Neural cell (in vitro differentiated cells): ENCODE measurements around the gene STAP2. TPM values are rescaled to one million over a fixed set of nuclear protein-coding genes. Genes with fewer than 3 reads are reported as not detected.

Experiments
- H2AFZ ChIP-seq: fragments of 200-600, 300-800 bp; sonication (generic), shearing (Covaris generic); 2 replicates; pipeline ENCODE4 v1.6.0; 2014; ENCODE audit warnings: low read depth, mild to moderate bottlenecking, antibody characterized with exemption, low read length, moderate library complexity
- H3F3A ChIP-seq: fragments of 200-600 bp; shearing (Covaris generic); 2 replicates; pipeline ENCODE4 v1.6.1; 2016; ENCODE audit warnings: mild to moderate bottlenecking, moderate library complexity, mixed read lengths, antibody characterized with exemption, low read length; ENCODE audit not compliant: insufficient read depth, poor library complexity, severe bottlenecking
- H3K27ac ChIP-seq: fragments of 200-600, 300-800 bp; sonication (generic), shearing (Covaris generic); 2 replicates; pipeline ENCODE4 v1.5.1; 2014; ENCODE audit warnings: mild to moderate bottlenecking, low read length, moderate library complexity
- H3K27me3 ChIP-seq: fragments of 300-800, 200-600 bp; sonication (generic), shearing (Covaris generic); 2 replicates; pipeline ENCODE4 v1.6.0; 2014; ENCODE audit warnings: mild to moderate bottlenecking, low read depth, low read length, moderate library complexity; ENCODE audit not compliant: insufficient read depth
- H3K36me3 ChIP-seq: fragments of 300-800, 200-600 bp; sonication (generic), shearing (Covaris generic); 2 replicates; pipeline ENCODE4 v1.5.1; 2014; ENCODE audit warnings: mild to moderate bottlenecking, antibody characterized with exemption, low read length, moderate library complexity; ENCODE audit not compliant: insufficient read depth
- H3K4me2 ChIP-seq: fragments of 300-800, 200-600 bp; sonication (generic), shearing (Covaris generic); 2 replicates; pipeline ENCODE4 v1.6.0; 2014; ENCODE audit warnings: mild to moderate bottlenecking, low read length
- H3K4me3 ChIP-seq: fragments of 300-800, 200-600 bp; sonication (generic), shearing (Covaris generic); 2 replicates; pipeline ENCODE4 v1.5.1; 2014; ENCODE audit warnings: mild to moderate bottlenecking, low read length, moderate library complexity
- H3K79me2 ChIP-seq: fragments of 200-600 bp; shearing (Covaris generic); replicated peaks from 2 replicates; pipeline ENCODE4 v1.6.0; 2014; ENCODE audit warnings: mild to moderate bottlenecking, low read length, moderate library complexity; ENCODE audit not compliant: insufficient read depth
- H3K9ac ChIP-seq: fragments of 300-800, 200-600 bp; sonication (generic), shearing (Covaris generic); 2 replicates; pipeline ENCODE4 v1.6.1; 2016; ENCODE audit warnings: mild to moderate bottlenecking, low read length, mixed read lengths
- H3K9me2 ChIP-seq: fragments of 200-600 bp; shearing (Covaris generic); 2 replicates; pipeline ENCODE4 v1.6.1; 2016; ENCODE audit warnings: mild to moderate bottlenecking, low read length, mixed read lengths; ENCODE audit not compliant: insufficient read depth
- H3K9me3 ChIP-seq: fragments of 200-600, 300-800 bp; sonication (generic), shearing (Covaris generic); 2 replicates; pipeline ENCODE4 v1.6.1; 2016; ENCODE audit warnings: mild to moderate bottlenecking, mixed run types, low read length, moderate library complexity, mixed read lengths
- H4K20me1 ChIP-seq: fragments of 200-600 bp; shearing (Covaris generic); 2 replicates; pipeline ENCODE4 v1.6.1; 2016; ENCODE audit warnings: mild to moderate bottlenecking, mixed run types; ENCODE audit not compliant: insufficient read depth
- CTCF ChIP-seq: fragments of 450-650 bp; IDR thresholded peaks from 2 replicates; pipeline ENCODE4 v1.5.1; 2014; ENCODE audit warnings: antibody characterized with exemption, mild to moderate bottlenecking, moderate library complexity; ENCODE audit not compliant: poor library complexity, severe bottlenecking
- EP300 ChIP-seq: fragments of 450-650 bp; conservative IDR thresholded peaks from 2 replicates; pipeline ENCODE4 v1.6.1; 2014; ENCODE audit warnings: antibody characterized with exemption, mild to moderate bottlenecking, moderate library complexity; ENCODE audit not compliant: poor library complexity, severe bottlenecking
- EZH2 ChIP-seq: fragments of 200-600, 300-800 bp; shearing (Covaris generic), sonication (generic); IDR thresholded peaks from 2 replicates; pipeline ENCODE4 v1.6.1; 2014; ENCODE audit warnings: antibody characterized with exemption, low read length, borderline replicate concordance, mild to moderate bottlenecking; ENCODE audit not compliant: insufficient read depth, poor library complexity, severe bottlenecking
- MXI1 ChIP-seq: fragments of 450-650 bp; conservative IDR thresholded peaks from 2 replicates; pipeline ENCODE4 v1.6.1; 2014; ENCODE audit warnings: antibody characterized with exemption, mild to moderate bottlenecking; ENCODE audit not compliant: poor library complexity, severe bottlenecking
- POLR2AphosphoS5 ChIP-seq: IDR thresholded peaks from 2 replicates; pipeline ENCODE4 v1.6.1; 2012
- RAD21 ChIP-seq: fragments of 450-650 bp; conservative IDR thresholded peaks from 2 replicates; pipeline ENCODE4 v1.6.1; 2014; ENCODE audit warnings: antibody characterized with exemption, mild to moderate bottlenecking, moderate library complexity
- SMC3 ChIP-seq: fragments of 450-650 bp; conservative IDR thresholded peaks from 2 replicates; pipeline ENCODE4 v1.6.1; 2014; ENCODE audit warnings: antibody characterized with exemption, mild to moderate bottlenecking, moderate library complexity; ENCODE audit not compliant: poor library complexity
- TAF1 ChIP-seq: IDR thresholded peaks from 2 replicates; pipeline ENCODE4 v1.6.1; 2012; ENCODE audit warnings: low read depth
- polyA plus RNA-seq: library from polyadenylated mRNA; depleted of rRNA; stranded (reverse); fragments of >200 nt; gene quantifications from 2 replicates; pipeline ENCODE4 v1.2.3, GENCODE V29; 2014
- TF ChIP-seq, protein P1 (sequence below): IDR thresholded peaks from 2 replicates; pipeline ENCODE4 v1.6.1; 2012; ENCODE audit warnings: borderline replicate concordance

STAP2 gene
- polyA plus RNA-seq, 1 donor from 2014 or later = 0.16 TPM

GRCh38 chr19:4373013-4373367 lies 34.4 kb upstream of the STAP2 start:
- no peak overlapping the region for H3K27ac ChIP-seq
- no peaks in the 10 kb centered on the region for H3K79me2 ChIP-seq
- H3K9ac ChIP-seq = no peak overlapping the region

DNA sequence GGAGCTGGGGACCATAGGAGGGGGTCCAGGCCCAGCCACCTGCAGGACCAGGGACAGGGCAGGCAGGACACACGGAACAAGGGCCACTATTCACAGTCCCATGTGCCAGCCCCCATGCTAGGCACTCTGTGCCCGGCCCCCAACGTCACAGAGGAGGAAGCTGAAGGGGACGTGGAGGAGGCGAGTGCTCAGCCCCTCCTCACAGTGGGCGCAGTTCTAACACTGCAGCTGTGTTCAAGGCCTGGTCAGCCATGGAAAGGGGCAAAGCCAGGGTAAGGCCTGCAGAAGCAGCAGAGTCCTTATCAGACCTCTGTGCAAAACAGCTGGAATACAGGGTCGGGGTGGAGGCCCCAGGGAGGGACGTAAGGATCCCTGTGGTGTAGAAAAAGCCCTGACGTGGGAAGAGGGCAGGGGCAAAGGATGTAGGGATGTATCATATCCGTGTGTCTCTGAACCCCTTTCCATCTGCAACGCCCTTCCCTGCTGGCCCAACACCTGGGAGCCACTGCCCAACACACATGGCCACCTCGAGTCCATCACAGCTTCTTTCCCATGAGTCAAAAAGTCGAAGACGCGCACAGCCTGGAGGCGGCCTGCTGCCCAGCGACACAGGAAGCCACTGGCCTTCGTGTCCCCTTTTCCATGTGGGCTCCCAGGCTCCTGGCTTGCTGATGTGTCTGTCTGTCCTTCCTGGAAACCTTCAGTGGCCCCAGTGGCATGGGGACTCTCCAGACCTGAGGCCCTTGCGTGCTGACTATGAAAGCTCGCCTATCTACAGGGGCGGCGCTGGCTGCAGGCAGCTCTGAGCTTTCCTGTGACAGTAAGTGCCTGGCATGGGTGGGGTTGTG lies 33.8 kb upstream of the STAP2 start:
- Histone ChIP-seq H2AFZ (no peak overlapping the region), H3K79me2 (no peaks in the 10 kb centered on the region), H3K4me2 (no peak overlapping the region), H3K4me3 (no peak overlapping the region), H3K9ac (no peak overlapping the region), H3K36me3 (no peaks in the 10 kb centered on the region), H4K20me1 (no peaks in the 10 kb centered on the region), H3K9me3 (no peaks in the 10 kb centered on the region), H3K27me3 (no peaks in the 10 kb centered on the region), H3F3A (no peaks in the 10 kb centered on the region), H3K27ac (no peak overlapping the region), H3K9me2 (no peaks in the 10 kb centered on the region)
- TF ChIP-seq TAF1 (no peak), POLR2AphosphoS5 (no peak), MXI1 (no peak), EP300 (no peak), RAD21 (no peak), CTCF (no peak), SMC3 (no peak)
- TF ChIP-seq, protein P1, sequence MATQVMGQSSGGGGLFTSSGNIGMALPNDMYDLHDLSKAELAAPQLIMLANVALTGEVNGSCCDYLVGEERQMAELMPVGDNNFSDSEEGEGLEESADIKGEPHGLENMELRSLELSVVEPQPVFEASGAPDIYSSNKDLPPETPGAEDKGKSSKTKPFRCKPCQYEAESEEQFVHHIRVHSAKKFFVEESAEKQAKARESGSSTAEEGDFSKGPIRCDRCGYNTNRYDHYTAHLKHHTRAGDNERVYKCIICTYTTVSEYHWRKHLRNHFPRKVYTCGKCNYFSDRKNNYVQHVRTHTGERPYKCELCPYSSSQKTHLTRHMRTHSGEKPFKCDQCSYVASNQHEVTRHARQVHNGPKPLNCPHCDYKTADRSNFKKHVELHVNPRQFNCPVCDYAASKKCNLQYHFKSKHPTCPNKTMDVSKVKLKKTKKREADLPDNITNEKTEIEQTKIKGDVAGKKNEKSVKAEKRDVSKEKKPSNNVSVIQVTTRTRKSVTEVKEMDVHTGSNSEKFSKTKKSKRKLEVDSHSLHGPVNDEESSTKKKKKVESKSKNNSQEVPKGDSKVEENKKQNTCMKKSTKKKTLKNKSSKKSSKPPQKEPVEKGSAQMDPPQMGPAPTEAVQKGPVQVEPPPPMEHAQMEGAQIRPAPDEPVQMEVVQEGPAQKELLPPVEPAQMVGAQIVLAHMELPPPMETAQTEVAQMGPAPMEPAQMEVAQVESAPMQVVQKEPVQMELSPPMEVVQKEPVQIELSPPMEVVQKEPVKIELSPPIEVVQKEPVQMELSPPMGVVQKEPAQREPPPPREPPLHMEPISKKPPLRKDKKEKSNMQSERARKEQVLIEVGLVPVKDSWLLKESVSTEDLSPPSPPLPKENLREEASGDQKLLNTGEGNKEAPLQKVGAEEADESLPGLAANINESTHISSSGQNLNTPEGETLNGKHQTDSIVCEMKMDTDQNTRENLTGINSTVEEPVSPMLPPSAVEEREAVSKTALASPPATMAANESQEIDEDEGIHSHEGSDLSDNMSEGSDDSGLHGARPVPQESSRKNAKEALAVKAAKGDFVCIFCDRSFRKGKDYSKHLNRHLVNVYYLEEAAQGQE = no peak

More at GRCh38 chr19:4373013-4373367, 34.4 kb upstream of the STAP2 start:
- Histone ChIP-seq H2AFZ (no peak overlapping the region), H3K4me3 (no peak overlapping the region), H4K20me1 (no peaks in the 10 kb centered on the region), H3F3A (no peaks in the 10 kb centered on the region), H3K36me3 (no peaks in the 10 kb centered on the region), H3K27me3 (no peaks in the 10 kb centered on the region), H3K9me2 (no peaks in the 10 kb centered on the region), H3K4me2 (no peak overlapping the region), H3K9me3 (no peaks in the 10 kb centered on the region)
- TF ChIP-seq CTCF (no peak), SMC3 (no peak), POLR2AphosphoS5 (no peak), RAD21 (no peak), EP300 (no peak), TAF1 (no peak), MXI1 (no peak), EZH2 (no peak)
- TF ChIP-seq, protein P1 = no peak
